Measurements from ENCODE around the gene CCN6. TPM values are rescaled to one million over a fixed set of nuclear protein-coding genes. Genes with fewer than 3 reads are reported as not detected.

Gene CCN6
- total and polyA plus RNA-seq, 7 donors: not detected

GRCh38 chr6:112036088-112036637 lies 17.7 kb upstream of the CCN6 start:
- H3K4me1 ChIP-seq: peaks cover 0 to 22% (median 12%) of the 10 kb centered on the region in 4 donors
- no peaks in the 10 kb centered on the region for H3K9me3 ChIP-seq
- H3K27ac ChIP-seq: peak overlapping the region; percentile 59 to 84 (median 68)
- TF ChIP-seq POLR2A (IDR thresholded peaks at IDR 0.05) (no peak), EP300 (IDR thresholded peaks at IDR 0.05) (no peak), POLR2AphosphoS5 (IDR thresholded peaks at IDR 0.05) (no peak)
- TF ChIP-seq, protein P1, sequence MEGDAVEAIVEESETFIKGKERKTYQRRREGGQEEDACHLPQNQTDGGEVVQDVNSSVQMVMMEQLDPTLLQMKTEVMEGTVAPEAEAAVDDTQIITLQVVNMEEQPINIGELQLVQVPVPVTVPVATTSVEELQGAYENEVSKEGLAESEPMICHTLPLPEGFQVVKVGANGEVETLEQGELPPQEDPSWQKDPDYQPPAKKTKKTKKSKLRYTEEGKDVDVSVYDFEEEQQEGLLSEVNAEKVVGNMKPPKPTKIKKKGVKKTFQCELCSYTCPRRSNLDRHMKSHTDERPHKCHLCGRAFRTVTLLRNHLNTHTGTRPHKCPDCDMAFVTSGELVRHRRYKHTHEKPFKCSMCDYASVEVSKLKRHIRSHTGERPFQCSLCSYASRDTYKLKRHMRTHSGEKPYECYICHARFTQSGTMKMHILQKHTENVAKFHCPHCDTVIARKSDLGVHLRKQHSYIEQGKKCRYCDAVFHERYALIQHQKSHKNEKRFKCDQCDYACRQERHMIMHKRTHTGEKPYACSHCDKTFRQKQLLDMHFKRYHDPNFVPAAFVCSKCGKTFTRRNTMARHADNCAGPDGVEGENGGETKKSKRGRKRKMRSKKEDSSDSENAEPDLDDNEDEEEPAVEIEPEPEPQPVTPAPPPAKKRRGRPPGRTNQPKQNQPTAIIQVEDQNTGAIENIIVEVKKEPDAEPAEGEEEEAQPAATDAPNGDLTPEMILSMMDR (IDR thresholded peaks at IDR 0.05): no peak
- no peak overlapping the region for H3K4me3 ChIP-seq
- no peaks in the 10 kb centered on the region for H3K27me3 ChIP-seq
- intact Hi-C loops (cut with DNase I): no loop called here
- no peaks in the 10 kb centered on the region for H3K36me3 ChIP-seq
- DNase-seq: no peak
- 87 to 93% methylated on average over 4 of the region's 4 CpGs for WGBS, 2 donors

DNA sequence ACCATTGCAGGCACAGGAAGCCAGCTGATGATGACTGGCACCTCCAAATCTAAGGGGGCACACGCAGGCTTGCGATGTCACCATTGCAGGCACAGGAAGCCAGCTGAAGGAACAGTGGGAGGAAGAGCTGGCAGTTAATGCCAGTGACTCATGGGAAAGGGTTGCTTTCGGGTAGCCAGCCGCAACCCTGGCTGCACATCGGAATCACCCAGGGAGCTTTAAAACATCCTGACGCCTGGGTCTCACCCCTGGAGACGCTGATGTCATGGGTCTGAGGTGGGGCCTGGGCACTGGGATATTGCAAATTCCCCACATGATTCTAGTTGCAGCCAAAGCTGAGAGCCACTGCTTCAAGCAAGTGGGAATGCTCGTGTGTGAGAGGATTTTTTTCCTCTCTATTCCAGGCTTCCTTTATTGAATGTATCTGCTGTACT lies 16.1 kb upstream of the CCN6 start:
- TF ChIP-seq POLR2AphosphoS5 (IDR thresholded peaks at IDR 0.05) (peak in 3 of 4 donors; percentile 37 to 74 (median 61)), EP300 (IDR thresholded peaks at IDR 0.05) (peak in 2 of 4 donors; percentile 21 to 55), POLR2A (IDR thresholded peaks at IDR 0.05) (no peak)
- no peaks in the 10 kb centered on the region for H3K9me3 ChIP-seq
- H3K27ac ChIP-seq: peak overlapping the region; percentile 59 to 84 (median 77)
- 76 to 84% methylated on average over 8 of the region's 8 CpGs for WGBS, 2 donors
- DNase-seq: peak; percentile 93
- intact Hi-C loops (cut with DNase I): no loop called here
- H3K4me3 ChIP-seq: no peak overlapping the region
- no peaks in the 10 kb centered on the region for H3K27me3 ChIP-seq
- peaks cover 0 to 21% (median 14%) of the 10 kb centered on the region in 4 donors for H3K4me1 ChIP-seq
- no peaks in the 10 kb centered on the region for H3K36me3 ChIP-seq

- Histone ChIP-seq H3K27me3 (no peaks in the 10 kb centered on the region), H3K4me1 (peaks cover 0 to 22% (median 15%) of the 10 kb centered on the region in 4 donors), H3K4me3 (no peak overlapping the region), H3K9me3 (no peaks in the 10 kb centered on the region), H3K27ac (peak overlapping the region; percentile 59 to 84 (median 77)), H3K36me3 (no peaks in the 10 kb centered on the region)
- TF ChIP-seq EP300 (IDR thresholded peaks at IDR 0.05): no peak
- intact Hi-C loops (cut with DNase I): no loop called here
- peak; percentile 77 for DNase-seq
- WGBS, 2 donors: 77 to 91% methylated on average over 5 of the region's 5 CpGs
Observed at GRCh38 chr6:112038268-112038667, 15.6 kb upstream of the CCN6 start.

- H3K4me3 ChIP-seq: no peak overlapping the region
- H3K4me1 ChIP-seq: peaks cover 0 to 25% (median 17%) of the 10 kb centered on the region in 4 donors
- intact Hi-C loops (cut with DNase I): no loop called here
- H3K27me3 ChIP-seq: no peaks in the 10 kb centered on the region
- peak overlapping the region; percentile 59 to 84 (median 77) for H3K27ac ChIP-seq
- DNase-seq: no peak
- no peaks in the 10 kb centered on the region for H3K9me3 ChIP-seq
- TF ChIP-seq, protein P1 (IDR thresholded peaks at IDR 0.05): no peak
- TF ChIP-seq POLR2A (IDR thresholded peaks at IDR 0.05) (no peak), POLR2AphosphoS5 (IDR thresholded peaks at IDR 0.05) (no peak), EP300 (IDR thresholded peaks at IDR 0.05) (no peak)
- 79 to 86% methylated on average over 15 of the region's 15 CpGs for WGBS, 2 donors
- no peaks in the 10 kb centered on the region for H3K36me3 ChIP-seq
Observed at GRCh38 chr6:112038756-112039430, 15.0 kb upstream of the CCN6 start.

DNA sequence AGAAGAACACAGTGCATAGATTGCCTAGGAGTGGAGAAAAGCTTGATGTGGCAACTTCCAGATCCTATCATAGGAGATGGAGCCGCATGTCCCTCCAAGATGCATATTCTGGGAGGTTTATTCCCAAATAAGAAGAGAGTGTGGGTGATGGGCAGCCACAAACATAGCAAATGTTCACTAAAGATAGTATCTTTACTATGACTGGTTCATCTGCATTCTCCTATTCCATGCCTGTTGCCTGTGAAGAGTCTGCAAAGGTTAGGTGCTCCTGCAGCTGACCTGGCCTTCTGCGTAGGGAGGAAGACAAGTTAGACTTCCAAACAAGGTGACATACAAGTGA lies 14.5 kb upstream of the CCN6 start:
- Histone ChIP-seq H3K27me3 (no peaks in the 10 kb centered on the region), H3K36me3 (no peaks in the 10 kb centered on the region), H3K9me3 (no peaks in the 10 kb centered on the region), H3K27ac (peak overlapping the region in 1 of 4 donors; percentile 80), H3K4me1 (peaks cover 0 to 30% (median 22%) of the 10 kb centered on the region in 4 donors), H3K4me3 (no peak overlapping the region)
- DNase-seq: no peak
- 74 to 93% methylated on average over 2 of the region's 2 CpGs for WGBS, 2 donors
- TF ChIP-seq EP300 (IDR thresholded peaks at IDR 0.05) (no peak), POLR2AphosphoS5 (IDR thresholded peaks at IDR 0.05) (no peak), POLR2A (IDR thresholded peaks at IDR 0.05) (no peak)
- TF ChIP-seq, protein P1 (IDR thresholded peaks at IDR 0.05): no peak
- intact Hi-C loops (cut with DNase I): no loop called here

All from sigmoid colon (tissue), 7 donors.